ENCODE results near the gene C9orf72.

The C9orf72 gene

GRCh38 chr9:27572061-27572460, 1.2 kb downstream of the C9orf72 start:
- ChIA-PET POLR2A (no interaction called here), CTCF (interaction anchor here (1.1 to 1.2 kb wide), 2 partner anchors 12 to 24 kb away, joined by 3 read pairs; no protein-coding TSS in a partner anchor)
- TF ChIP-seq CTCF (IDR thresholded peaks at IDR 0.05; ENCODE audit: insufficient read depth, low read length, missing control alignments) = no peak
- H3K4me3 ChIP-seq (ENCODE audit: low read depth, low read length) = peak overlapping the region; percentile 71; the same call in 1 of the 2 replicates
- DNase-seq (ENCODE audit: low read depth, low spot score) = no peak

- no peak overlapping the region for H3K4me3 ChIP-seq (ENCODE audit: low read depth, low read length)
- no peak for TF ChIP-seq CTCF (IDR thresholded peaks at IDR 0.05; ENCODE audit: insufficient read depth, low read length, missing control alignments)
- no peak for DNase-seq (ENCODE audit: low read depth, low spot score)
- CTCF ChIA-PET = interaction anchor here (1.1 kb wide), 1 partner anchor 23 kb away, joined by 3 read pairs; no protein-coding TSS in a partner anchor
- POLR2A ChIA-PET = no interaction called here
Measured at GRCh38 chr9:27571011-27571410, 2.3 kb downstream of the C9orf72 start.

- DNase-seq (ENCODE audit: low read depth, low spot score) = no peak
- ChIA-PET POLR2A (no interaction called here), CTCF (no interaction called here)
- no peak overlapping the region for H3K4me3 ChIP-seq (ENCODE audit: low read depth, low read length)
- TF ChIP-seq CTCF (IDR thresholded peaks at IDR 0.05; ENCODE audit: insufficient read depth, low read length, missing control alignments) = no peak
Measured at GRCh38 chr9:27569406-27569805, 3.9 kb downstream of the C9orf72 start.

GRCh38 chr9:27566118-27566517, 7.2 kb downstream of the C9orf72 start:
- DNase-seq (ENCODE audit: low read depth, low spot score) = no peak
- ChIA-PET POLR2A (interaction anchor here (0.6 kb wide), 1 partner anchor 52 kb away, joined by 5 read pairs; no protein-coding TSS in a partner anchor), CTCF (no interaction called here)
- no peak for TF ChIP-seq CTCF (IDR thresholded peaks at IDR 0.05; ENCODE audit: insufficient read depth, low read length, missing control alignments)
- no peak overlapping the region for H3K4me3 ChIP-seq (ENCODE audit: low read depth, low read length)

GRCh38 chr9:27565696-27566095, 7.6 kb downstream of the C9orf72 start:
- DNase-seq (ENCODE audit: low read depth, low spot score) = no peak
- ChIA-PET CTCF (no interaction called here), POLR2A (no interaction called here)
- H3K4me3 ChIP-seq (ENCODE audit: low read depth, low read length) = no peak overlapping the region
- no peak for TF ChIP-seq CTCF (IDR thresholded peaks at IDR 0.05; ENCODE audit: insufficient read depth, low read length, missing control alignments)

- H3K4me3 ChIP-seq (ENCODE audit: low read depth, low read length) = no peak overlapping the region
- DNase-seq (ENCODE audit: low read depth, low spot score) = no peak
- ChIA-PET CTCF (no interaction called here), POLR2A (no interaction called here)
- TF ChIP-seq CTCF (IDR thresholded peaks at IDR 0.05; ENCODE audit: insufficient read depth, low read length, missing control alignments) = no peak
Measured at GRCh38 chr9:27564670-27565069, 8.6 kb downstream of the C9orf72 start.
